ENCODE results near the gene PROSER2. TPM values are rescaled to one million over a fixed set of nuclear protein-coding genes. Genes with fewer than 3 reads are reported as not detected.

Gene PROSER2
- total and polyA plus RNA-seq, 2 of the 13 experiments (the other 11 are each of a cell fraction or from before 2014, with no cell fraction given): 6.9 to 7.7 TPM

- TF ChIP-seq ZNF784 (CRISPR knock-in tag; IDR thresholded peaks at IDR 0.05; ENCODE audit: borderline replicate concordance): peak; percentile 65; the same call in 1 of the 2 replicates
- no peak for TF ChIP-seq MIER3 (CRISPR knock-in tag; IDR thresholded peaks at IDR 0.05; ENCODE audit: borderline replicate concordance)
- no peak for TF ChIP-seq TIGD3 (CRISPR knock-in tag; IDR thresholded peaks at IDR 0.05; ENCODE audit: borderline replicate concordance)
- TF ChIP-seq PLRG1 (conservative IDR thresholded peaks at IDR 0.05): no peak
- TF ChIP-seq ZNF441 (CRISPR knock-in tag; IDR thresholded peaks at IDR 0.05; ENCODE audit: borderline replicate concordance): no peak
- no peak for TF ChIP-seq MAFF (IDR thresholded peaks at IDR 0.05; ENCODE audit: low read depth, low read length)
- peak; percentile 62 for TF ChIP-seq NCOA2 (CRISPR knock-in tag; IDR thresholded peaks at IDR 0.05)
- TF ChIP-seq ZIK1 (CRISPR knock-in tag; IDR thresholded peaks at IDR 0.05; ENCODE audit: borderline replicate concordance, low read depth): no peak
- TF ChIP-seq NR0B2 (CRISPR knock-in tag; IDR thresholded peaks at IDR 0.05): no peak
- TF ChIP-seq THAP7 (CRISPR knock-in tag; IDR thresholded peaks at IDR 0.05): no peak
- TF ChIP-seq POGZ (CRISPR knock-in tag; IDR thresholded peaks at IDR 0.05): no peak; the same call in 1 of the 2 replicates
- peak; percentile 55; the same call in 1 of the 2 replicates for TF ChIP-seq HMG20A (CRISPR knock-in tag; IDR thresholded peaks at IDR 0.05; ENCODE audit: borderline replicate concordance)
- no peak for TF ChIP-seq NFRKB (IDR thresholded peaks at IDR 0.05)
- TF ChIP-seq ZNF562 (CRISPR knock-in tag; IDR thresholded peaks at IDR 0.05; ENCODE audit: borderline replicate concordance): no peak
- TF ChIP-seq MEIS2 (CRISPR knock-in tag; IDR thresholded peaks at IDR 0.05): 0 out of 2 replicates have a peak, but pooled peaks have one; percentile 30
- no peak for TF ChIP-seq ZBTB39 (CRISPR knock-in tag; IDR thresholded peaks at IDR 0.05)
- TF ChIP-seq GPBP1L1 (CRISPR knock-in tag; IDR thresholded peaks at IDR 0.05): no peak
- no peak for TF ChIP-seq EHMT2 (IDR thresholded peaks at IDR 0.05; ENCODE audit: borderline replicate concordance, low read depth, low read length)
- no peak for TF ChIP-seq MLLT10 (CRISPR knock-in tag; IDR thresholded peaks at IDR 0.05)
- TF ChIP-seq MYC (CRISPR knock-in tag; IDR thresholded peaks at IDR 0.05; ENCODE audit: borderline replicate concordance): no peak
- no peak for TF ChIP-seq KDM3A (CRISPR knock-in tag; IDR thresholded peaks at IDR 0.05; ENCODE audit: low read depth)
- TF ChIP-seq KDM5B (CRISPR knock-in tag; IDR thresholded peaks at IDR 0.05; ENCODE audit: borderline replicate concordance): 0 out of 2 replicates have a peak, but pooled peaks have one; percentile 48
- no peak for TF ChIP-seq ZNF629 (CRISPR knock-in tag; conservative IDR thresholded peaks at IDR 0.05)
Measured at GRCh38 chr10:11898372-11899066, 75.4 kb downstream of the PROSER2 start (continued).

All from HepG2 (cell line).